Stimulated activated CD8-positive, alpha-beta memory T cell treated with anti-CD3 and anti-CD28 coated beads, Interleukin-15, amount 100 ng/mL, for 4 hours (primary cell): Measurements from ENCODE around the gene ADAMTS9.

Experiments
- DNase-seq, 2 donors: peaks; one replicate each; pipeline ENCODE4 v3.0.0-alpha.2; 2020; ENCODE audit warnings: low read depth in 2 of 2

Gene ADAMTS9

DNA sequence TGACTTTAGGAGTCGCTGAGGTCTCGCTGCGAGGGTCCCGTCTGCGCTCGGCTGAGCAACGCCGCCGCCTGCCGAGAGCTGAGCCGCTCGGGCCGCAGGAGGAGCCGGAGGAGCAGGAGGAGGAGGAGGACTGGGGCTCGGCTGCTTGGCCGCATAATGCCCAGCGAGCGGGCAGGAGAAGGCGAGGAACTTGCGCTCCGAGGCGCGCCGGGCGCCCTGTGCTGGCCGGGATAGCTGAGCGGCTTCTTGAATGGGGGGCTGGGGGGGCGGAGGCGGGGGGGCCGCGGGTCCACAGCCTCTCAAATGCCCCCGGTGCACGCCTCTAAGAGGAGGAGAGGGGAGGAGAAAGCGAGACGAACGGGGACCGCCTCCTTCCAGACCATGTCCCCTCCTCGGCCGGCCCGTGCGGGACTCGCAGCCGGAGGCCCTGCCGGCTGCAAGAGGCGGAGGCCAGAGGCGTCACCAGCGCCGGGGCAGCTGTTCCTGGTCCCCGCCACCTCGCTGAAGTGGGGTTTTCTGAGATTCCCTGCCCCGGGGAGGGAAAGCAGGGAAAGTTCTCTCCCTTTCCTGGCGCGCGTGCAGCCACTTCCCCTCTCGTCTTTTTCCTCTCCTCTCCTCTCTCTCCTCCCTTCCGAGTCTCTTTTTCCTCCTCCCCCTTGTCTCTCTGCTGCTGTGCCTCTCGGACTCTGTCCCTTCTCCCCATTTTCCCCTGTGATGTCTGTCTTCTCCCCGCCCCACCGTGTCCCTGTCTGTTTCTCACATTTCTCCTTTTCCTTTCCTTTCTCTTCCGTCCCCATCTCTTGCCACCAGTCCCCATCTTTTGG is at the start of gene ADAMTS9:
TSS of gene ADAMTS9 (minus strand) at position 220 of the 824 bp plus-strand sequence. CDS start 343 bp downstream, outside the sequence.
- DNase-seq = no peak

DNA sequence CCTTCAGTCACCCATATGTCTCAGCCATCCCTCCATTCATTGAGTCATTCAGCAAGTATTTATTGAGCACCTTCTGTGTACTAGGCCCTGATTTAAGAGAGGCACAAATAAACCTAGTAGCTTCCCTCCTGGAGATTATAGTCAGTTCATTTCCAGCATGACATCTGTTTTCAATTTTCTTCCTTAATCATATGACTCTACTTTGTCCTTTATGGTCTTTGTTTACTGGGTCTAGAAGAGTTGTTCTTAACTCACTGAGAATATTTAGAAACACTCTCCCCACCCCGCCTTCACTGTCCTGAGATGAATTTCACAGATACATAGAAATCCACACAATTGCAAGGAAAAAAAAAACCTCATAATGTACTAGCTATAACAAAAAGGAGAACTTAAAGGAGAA is 44.8 kb upstream of the ADAMTS9 start:
- no peak for DNase-seq

- no peak for DNase-seq
Observed at GRCh38 chr3:64730681-64731080, 42.9 kb upstream of the ADAMTS9 start.

GRCh38 chr3:64728994-64729393 is 41.2 kb upstream of the ADAMTS9 start:
- DNase-seq = no peak

DNA sequence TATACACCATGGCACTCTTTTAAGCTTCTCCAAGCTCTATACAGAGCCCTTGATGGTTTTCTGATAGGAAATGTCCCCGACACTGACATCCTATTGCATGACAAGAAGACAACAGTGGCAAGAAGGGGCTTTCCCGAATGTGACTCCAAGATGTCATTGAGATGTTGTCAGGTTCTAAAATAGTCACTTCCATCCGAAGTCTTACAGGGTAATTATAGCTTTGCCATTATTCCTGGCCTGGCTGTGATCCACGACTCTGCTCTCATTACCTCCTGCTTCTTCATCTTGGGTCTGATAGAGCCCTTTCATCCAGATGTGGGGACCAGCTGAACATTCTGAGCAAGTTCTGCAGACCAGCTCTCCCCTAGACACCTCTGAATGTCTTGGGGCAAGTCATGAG is 40.6 kb upstream of the ADAMTS9 start:
- no peak for DNase-seq

- no peak for DNase-seq
Observed at GRCh38 chr3:64726414-64727090, 38.8 kb upstream of the ADAMTS9 start.

GRCh38 chr3:64718976-64719375 is 31.2 kb upstream of the ADAMTS9 start:
- no peak for DNase-seq

DNA sequence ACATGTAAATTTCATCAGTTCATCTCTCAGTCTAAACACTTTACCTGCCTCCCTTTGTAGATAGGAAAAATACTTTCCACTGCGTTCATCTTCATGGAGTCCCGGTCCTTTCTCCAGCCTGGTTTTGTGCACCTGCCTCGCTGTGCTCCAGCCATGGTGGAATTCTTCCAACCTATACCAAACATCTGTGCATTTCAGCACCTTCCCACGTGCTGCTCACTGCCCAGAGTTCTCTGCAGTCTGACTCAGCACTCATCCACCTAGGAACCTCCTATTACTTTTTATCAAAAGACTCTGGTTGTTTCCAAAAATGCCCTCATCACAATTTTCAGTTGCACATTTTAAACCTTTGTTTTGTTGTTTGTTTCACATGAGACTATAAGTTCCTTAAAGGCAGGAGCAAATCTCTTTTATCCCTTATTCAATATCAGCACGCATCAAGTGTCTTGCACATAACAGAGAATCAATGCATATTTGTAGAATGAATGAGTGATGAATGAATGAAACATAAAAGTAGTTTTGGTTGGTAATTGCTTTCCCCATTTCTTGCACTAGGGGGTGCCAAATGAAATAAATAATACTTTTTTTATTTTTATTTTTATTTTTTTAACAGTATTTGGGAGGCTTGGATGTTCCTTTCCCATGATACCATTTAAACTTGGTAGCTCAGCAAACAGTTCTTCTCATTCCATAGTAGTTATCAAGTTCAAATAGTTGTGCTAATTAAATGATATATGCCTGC is 30.2 kb upstream of the ADAMTS9 start:
- no peak for DNase-seq

- DNase-seq = no peak
Observed at GRCh38 chr3:64717411-64717810, 29.6 kb upstream of the ADAMTS9 start.

- DNase-seq = no peak
Observed at GRCh38 chr3:64716110-64716710, 28.4 kb upstream of the ADAMTS9 start.

DNA sequence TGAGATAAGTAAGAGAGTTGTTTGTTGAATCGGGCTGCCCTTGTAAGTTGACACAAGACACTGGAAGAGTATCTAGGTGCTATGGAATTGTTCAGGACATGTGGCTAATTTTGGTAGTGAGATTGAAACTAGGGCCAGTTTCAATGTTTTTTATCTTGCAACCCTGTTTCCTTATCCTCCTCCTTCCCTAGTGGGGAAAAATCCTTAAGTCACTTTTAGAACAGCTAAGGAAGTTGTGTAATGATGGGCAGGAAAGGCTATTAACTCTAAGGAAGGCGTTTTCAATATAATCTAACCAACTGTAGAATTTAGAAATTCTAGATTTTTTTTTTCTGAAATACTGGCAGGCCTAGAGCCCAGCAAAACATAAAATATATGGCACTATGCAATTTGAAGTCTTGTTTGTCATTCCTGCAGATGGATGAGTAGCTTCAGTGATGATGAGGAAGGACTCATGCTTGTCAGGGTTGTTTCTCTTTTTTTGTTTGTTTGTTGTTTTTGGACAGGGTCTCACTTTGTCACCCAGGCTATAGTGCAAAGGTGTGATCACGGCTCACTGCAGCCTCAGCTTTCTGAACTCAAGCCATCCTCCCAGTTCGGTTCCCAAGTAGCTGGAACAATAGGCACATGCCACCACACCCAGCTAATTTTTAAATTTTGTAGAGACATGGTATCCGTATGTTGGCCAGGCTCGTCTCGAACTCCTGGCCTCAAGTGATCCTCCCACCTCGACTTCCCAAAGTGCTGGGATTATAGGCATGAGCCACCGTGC is 27.6 kb upstream of the ADAMTS9 start:
- no peak for DNase-seq

GRCh38 chr3:64708456-64708855 is 20.7 kb upstream of the ADAMTS9 start:
- no peak for DNase-seq

DNA sequence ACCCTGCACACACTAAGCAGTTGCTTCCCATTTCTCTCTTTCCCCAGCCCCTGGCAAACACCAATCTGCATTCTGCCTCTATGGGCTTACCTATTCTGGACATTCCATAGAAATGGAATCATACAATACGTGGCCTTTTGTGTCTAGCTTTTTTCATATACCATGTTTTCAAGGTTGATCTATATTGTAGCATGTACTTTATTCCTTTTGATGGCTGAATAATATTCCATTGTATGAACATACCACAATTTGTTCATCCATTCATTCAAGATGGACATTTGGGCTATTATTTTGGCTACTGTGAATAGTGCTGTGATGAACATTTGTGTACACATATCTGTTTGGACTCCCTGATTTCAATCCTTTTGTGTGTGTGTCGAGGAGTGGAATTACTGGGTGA is 18.1 kb upstream of the ADAMTS9 start:
- no peak for DNase-seq

DNA sequence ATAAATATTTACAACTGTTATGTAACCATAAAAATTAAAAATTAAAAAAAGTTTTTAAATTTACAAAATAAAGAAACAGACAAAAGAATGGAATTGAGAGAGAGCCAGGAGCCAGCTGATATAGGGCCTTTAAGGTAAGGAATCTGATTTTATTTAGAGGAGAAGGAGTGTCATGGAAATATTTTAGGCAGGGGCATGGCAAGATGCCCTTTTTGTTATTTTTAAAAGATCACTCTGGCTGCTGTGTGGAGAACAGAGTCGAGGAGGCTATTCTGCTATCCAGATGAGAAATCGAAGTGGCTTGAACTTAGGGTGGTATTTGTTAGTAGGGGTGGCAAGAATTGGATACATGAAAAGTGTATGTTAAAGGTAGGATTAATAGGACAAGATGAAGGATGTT is 9.1 kb upstream of the ADAMTS9 start:
- no peak for DNase-seq

DNA sequence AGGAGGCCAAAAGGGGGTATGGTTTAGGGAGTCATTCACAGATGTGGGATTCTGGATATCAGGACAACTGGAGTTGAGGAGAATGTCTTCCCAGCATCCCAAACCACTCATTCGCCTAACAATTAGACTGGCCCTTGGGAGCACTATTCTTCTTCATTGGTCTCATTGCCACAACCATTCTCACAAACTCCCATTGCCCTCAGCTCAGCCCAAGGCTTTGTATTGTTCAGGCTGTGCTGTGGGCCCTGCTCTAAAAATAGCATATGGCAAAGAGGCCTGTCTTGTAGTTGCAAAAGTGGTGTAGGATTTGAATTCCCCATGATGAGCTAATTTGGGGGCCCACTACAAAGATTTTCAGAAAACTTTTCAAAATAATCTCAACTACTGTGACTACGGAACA is 6.3 kb upstream of the ADAMTS9 start:
- DNase-seq = no peak

DNA sequence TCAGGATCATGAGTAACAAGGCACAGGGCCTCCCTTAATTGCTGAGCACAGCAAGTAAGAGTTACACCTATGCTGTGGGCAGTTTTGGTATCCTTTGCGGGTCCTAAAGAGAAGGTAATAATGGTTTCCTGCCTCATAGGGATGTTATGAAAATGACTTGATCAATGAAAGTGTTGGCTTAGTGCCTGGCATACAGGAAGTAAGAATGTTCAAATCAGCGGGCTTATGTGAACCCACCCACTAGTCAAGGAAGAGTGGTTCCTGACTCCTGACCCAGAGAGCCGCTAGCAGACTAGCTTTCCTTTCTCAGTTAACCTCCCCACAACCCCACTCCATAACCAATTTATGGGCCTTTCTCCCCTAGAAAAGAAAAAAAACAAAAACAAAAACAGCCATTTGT is 5.2 kb upstream of the ADAMTS9 start:
- no peak for DNase-seq

DNA sequence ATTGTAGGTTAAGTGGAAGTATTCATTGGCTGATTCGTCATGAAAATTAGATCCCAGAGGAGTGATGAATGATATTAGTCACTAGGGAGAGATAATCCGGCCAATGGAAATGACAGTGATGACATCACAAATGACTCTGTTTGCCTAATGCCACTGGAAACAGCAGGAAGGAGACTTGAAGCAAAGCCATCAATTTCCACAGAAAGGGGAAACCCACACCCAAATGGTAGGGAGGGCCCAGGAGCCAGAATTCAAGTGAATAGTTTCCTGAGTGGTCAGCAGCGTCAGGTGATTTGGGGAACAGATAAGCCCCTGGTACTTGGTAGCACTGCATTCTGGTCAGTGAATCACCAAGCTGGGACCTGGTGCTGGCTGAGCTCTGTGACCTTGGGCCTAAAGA is 3.3 kb upstream of the ADAMTS9 start:
- no peak for DNase-seq

DNA sequence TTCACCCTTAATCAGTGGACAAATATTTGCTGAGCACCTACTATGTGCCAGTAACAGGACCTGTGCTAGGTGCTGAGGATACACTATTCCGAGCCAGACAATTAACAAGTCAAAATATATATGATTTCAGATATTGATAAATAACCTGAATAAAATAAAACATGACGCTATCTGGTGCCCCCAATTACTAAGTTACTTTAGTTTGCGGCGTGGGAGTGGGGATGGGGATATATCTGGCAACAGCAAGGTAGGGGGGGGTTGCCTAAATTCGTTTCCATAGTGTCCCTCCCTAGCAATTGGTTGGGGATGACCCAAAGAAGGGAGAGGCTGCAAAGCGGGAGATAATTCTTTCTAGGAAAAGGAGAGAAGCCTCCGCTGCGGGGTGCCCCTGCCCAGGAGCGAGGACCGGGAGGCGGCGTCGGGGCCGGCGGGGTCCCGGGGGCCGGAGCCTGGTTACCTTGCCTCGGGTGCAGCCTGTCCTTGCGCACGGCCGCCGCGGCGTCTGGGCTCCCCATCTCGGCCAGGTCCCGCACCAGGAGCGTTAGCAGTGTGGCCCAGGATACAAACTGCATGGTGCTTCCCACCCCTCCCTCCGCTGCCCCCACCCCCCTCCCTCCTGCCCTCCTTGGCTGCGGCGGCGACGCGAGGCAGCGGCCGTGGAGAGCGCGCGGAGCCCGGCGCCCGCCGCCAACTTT is 567 bp downstream of the ADAMTS9 start:
- DNase-seq = no peak

GRCh38 chr3:64686446-64686908 is 1.3 kb downstream of the ADAMTS9 start:
- DNase-seq = no peak

DNA sequence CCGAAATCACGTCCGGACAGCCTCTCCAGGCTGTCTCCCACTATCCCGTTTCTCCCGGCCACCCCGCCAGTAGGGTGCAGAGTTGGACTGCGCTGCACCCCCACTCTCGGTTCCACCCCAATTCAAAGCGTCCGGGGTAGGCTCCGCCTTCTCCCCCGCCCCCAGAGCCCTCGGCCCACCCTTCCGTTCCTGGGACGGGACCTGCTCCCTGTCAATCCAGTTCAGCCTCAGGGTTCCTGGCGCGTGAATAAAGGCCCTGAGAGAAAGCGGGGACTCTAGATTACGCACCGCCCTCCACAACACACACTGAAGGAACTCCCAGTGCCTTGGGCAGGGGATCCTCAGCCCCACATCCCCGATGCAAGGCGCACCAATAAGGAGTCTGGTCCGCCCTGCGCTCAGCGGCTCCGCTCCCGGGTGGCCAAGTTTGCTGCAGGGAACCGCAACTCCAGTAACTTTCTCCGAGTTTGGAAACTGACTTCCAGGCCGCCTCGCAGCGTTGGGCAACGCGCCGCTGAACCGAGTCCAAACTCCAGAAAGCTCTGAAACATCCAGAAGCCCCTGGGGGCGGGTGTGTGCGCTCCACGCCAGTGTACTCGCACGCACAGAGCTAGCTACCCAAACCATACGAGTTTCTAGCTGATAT is 1.9 kb downstream of the ADAMTS9 start:
- DNase-seq = no peak
